Spleen (tissue), 11 donors: ENCODE measurements around the gene DNASE1L2. TPM values are rescaled to one million over a fixed set of nuclear protein-coding genes. Genes with fewer than 3 reads are reported as not detected.
A peak's percentile ranks its signal among the peaks of the same experiment; 100 is the strongest.

Experiments used
- DNase-seq: peaks from one replicate; pipeline ENCODE4 v3.0.0-alpha.2; 2020
- H3K27ac ChIP-seq, 8 donors: fragments of 200-600 bp; sonication (generic) in 7 of 8; 1 replicate in 4 of 8; 2 replicates in 4 of 8; pipeline versions ENCODE4 v1.5.0 to v1.8.0; 2016 to 2021; ENCODE audit warnings: inconsistent platforms in 4 of 8, mild to moderate bottlenecking in 4 of 8, moderate library complexity in 1 of 8
- H3K27me3 ChIP-seq, 7 donors: fragments of 200-600 bp; sonication (generic) in 6 of 7; replicated peaks in 1 of 7; 1 replicate in 4 of 7; 2 replicates in 3 of 7; pipeline versions ENCODE4 v1.5.0 to v1.8.0; 2016 to 2021; ENCODE audit warnings: inconsistent platforms in 3 of 7, mild to moderate bottlenecking in 1 of 7
- H3K36me3 ChIP-seq, 6 donors: fragments of 200-600 bp; sonication (generic) in 5 of 6; 1 replicate in 4 of 6; 2 replicates in 2 of 6; pipeline versions ENCODE4 v1.5.0 to v1.8.0; 2016 to 2021; ENCODE audit warnings: inconsistent platforms in 2 of 6
- H3K4me1 ChIP-seq, 6 donors: fragments of 200-600 bp; sonication (generic) in 5 of 6; 1 replicate in 3 of 6; 2 replicates in 3 of 6; pipeline versions ENCODE4 v1.5.0 to v1.8.0; 2016 to 2021; ENCODE audit warnings: inconsistent platforms in 3 of 6
- H3K4me3 ChIP-seq, 8 donors: fragments of 200-600 bp; sonication (generic) in 7 of 8; 1 replicate in 4 of 8; 2 replicates in 4 of 8; pipeline versions ENCODE4 v1.5.0 to v1.8.0; 2016 to 2021; ENCODE audit warnings: inconsistent platforms in 4 of 8, mild to moderate bottlenecking in 4 of 8, moderate library complexity in 2 of 8
- H3K9me3 ChIP-seq, 8 donors: fragments of 200-600 bp; sonication (generic) in 7 of 8; 1 replicate in 4 of 8; 2 replicates in 4 of 8; pipeline versions ENCODE4 v1.5.0 to v1.8.0; 2016 to 2021; ENCODE audit warnings: inconsistent platforms in 4 of 8
- CTCF ChIP-seq, 11 experiments: fragments of 200-600 bp in 7 of 11; fragments of 450-650 bp in 4 of 11; sonication (generic) in 4 of 11; IDR thresholded peaks in 8 of 11; conservative IDR thresholded peaks in 3 of 11; 1 replicate in 7 of 11; 2 replicates in 4 of 11; pipeline versions ENCODE4 v1.4.0 to v1.8.0; 2016 to 2021; ENCODE audit warnings: antibody characterized with exemption in 11 of 11, inconsistent platforms in 4 of 11, mild to moderate bottlenecking in 1 of 11
- POLR2A ChIP-seq, 3 donors: fragments of 450-650 bp; IDR thresholded peaks; one replicate each; pipeline ENCODE4 v1.5.1; 2017; ENCODE audit warnings: antibody characterized with exemption in 3 of 3, mild to moderate bottlenecking in 1 of 3
- POLR2AphosphoS5 ChIP-seq, 3 donors: sonication (generic); formaldehyde crosslinking; IDR thresholded peaks; one replicate each; pipeline ENCODE4 v1.5.1; 2017; ENCODE audit warnings: antibody characterized with exemption in 3 of 3
- WGBS, 5 donors: extraction: QIAGEN DNeasy Blood & Tissue Kit in 3 of 5; methylation state at CpG; one replicate each; pipeline versions ENCODE4 v1.1.5 to v1.1.7; 2013 to 2018; 5-methylcytosine and 5-hydroxymethylcytosine counted together
- intact Hi-C: fragments of 100-400 bp; cut with DNase I; formaldehyde crosslinking; loops from one replicate; pipeline ENCODE4 v1.15.0; 2023; ENCODE audit warnings: low total_unique reads
- polyA plus RNA-seq, 3 donors: library from polyadenylated mRNA; stranded (reverse); fragments of 200-250 nt; gene quantifications; one replicate each; pipeline ENCODE4 v1.2.1, GENCODE V29; 2013
- total RNA-seq, 7 donors: library from RNA; depleted of rRNA in 3 of 7; stranded (reverse); fragments of >200 nt in 3 of 7; fragmentation: NEBNext Ultra II Directional in 4 of 7; extraction: Animal tissue kit (Norgen Biotek cat#: 25700) in 4 of 7; gene quantifications; one replicate each; pipeline versions ENCODE4 v1.1.0 to v1.2.1, GENCODE V29; 2016 to 2021
- donor health status: healthy with polysubstance abuse.
- donor health status: DM: no; HTN: no; CAD: no; lungs with moderate emphysema.
- donor health status: DM: no; HTN: no; CAD: no.
- donor health status: Bipolar disorder and iron deficiency.
- donor health status: healthy.
- donor health status: DM: no; HTN: no; CAD: no.
- donor health status: DM: yes; HTN: yes; CAD: no.

DNASE1L2 gene
- total and polyA plus RNA-seq, 10 donors = 0.59 to 2.2 (median 1.2) TPM

- DNase-seq = no peak
- no peak for TF ChIP-seq POLR2AphosphoS5 (IDR thresholded peaks at IDR 0.05)
- no peak for TF ChIP-seq POLR2A (IDR thresholded peaks at IDR 0.05)
- TF ChIP-seq CTCF (IDR thresholded peaks at IDR 0.05 in 8 of 11, conservative IDR thresholded peaks at IDR 0.05 in 3 of 11) = no peak
- no peak within 1 kb of the TSS for H3K27ac ChIP-seq
- intact Hi-C loops = no loop called here
- peaks cover 9 to 22% (median 17%) of the 10 kb centered on the region in 6 donors for H3K4me1 ChIP-seq
- no peaks in the 10 kb centered on the region for H3K9me3 ChIP-seq
- no peaks in the 10 kb centered on the region for H3K36me3 ChIP-seq
- whole genome bisulfite sequencing, 5 donors = 0 to 1% (median 1%) methylated on average over 3 to 129 of the region's 129 CpGs
- peak within 1 kb of the TSS in 6 of 8 donors; percentile 5 to 70 (median 41) for H3K4me3 ChIP-seq
- peaks cover 9 to 67% (median 43%) of the 10 kb centered on the region in 7 donors for H3K27me3 ChIP-seq
Observed at GRCh38 chr16:2196162-2196980, 39.9 kb upstream of the DNASE1L2 start, which contains the start of gene CASKIN1. CASKIN1 (minus strand) TSS chr16:2196605; CDS start chr16:2196432, 173 bp downstream.

GRCh38 chr16:2196981-2197511 is 39.2 kb upstream of the DNASE1L2 start:
- TF ChIP-seq POLR2A (IDR thresholded peaks at IDR 0.05) (no peak), CTCF (IDR thresholded peaks at IDR 0.05 in 8 of 11, conservative IDR thresholded peaks at IDR 0.05 in 3 of 11) (no peak), POLR2AphosphoS5 (IDR thresholded peaks at IDR 0.05) (no peak)
- Histone ChIP-seq H3K4me1 (peaks cover 9 to 22% (median 17%) of the 10 kb centered on the region in 6 donors), H3K4me3 (peak overlapping the region in 5 of 8 donors; percentile 9 to 70 (median 23)), H3K27ac (no peak overlapping the region), H3K27me3 (peaks cover 9 to 67% (median 43%) of the 10 kb centered on the region in 7 donors), H3K9me3 (no peaks in the 10 kb centered on the region), H3K36me3 (no peaks in the 10 kb centered on the region)
- 11 to 44% (median 25%) methylated on average over 13 to 32 of the region's 32 CpGs for WGBS, 5 donors
- intact Hi-C loops = no loop called here
- DNase-seq = no peak

GRCh38 chr16:2197765-2198164 is 38.5 kb upstream of the DNASE1L2 start:
- WGBS, 5 donors = 66 to 88% (median 82%) methylated on average over 5 to 6 of the region's 6 CpGs
- Histone ChIP-seq H3K9me3 (no peaks in the 10 kb centered on the region), H3K27ac (no peak overlapping the region), H3K4me1 (peaks cover 9 to 22% (median 17%) of the 10 kb centered on the region in 6 donors), H3K36me3 (no peaks in the 10 kb centered on the region), H3K4me3 (no peak overlapping the region), H3K27me3 (peaks cover 9 to 67% (median 43%) of the 10 kb centered on the region in 7 donors)
- intact Hi-C loops = no loop called here
- TF ChIP-seq POLR2AphosphoS5 (IDR thresholded peaks at IDR 0.05) (no peak), CTCF (IDR thresholded peaks at IDR 0.05 in 8 of 11, conservative IDR thresholded peaks at IDR 0.05 in 3 of 11) (no peak), POLR2A (IDR thresholded peaks at IDR 0.05) (no peak)
- DNase-seq = no peak

GRCh38 chr16:2198283-2198682 is 38.0 kb upstream of the DNASE1L2 start:
- intact Hi-C loops = no loop called here
- WGBS, 5 donors = 58 to 74% (median 69%) methylated on average over 4 of the region's 4 CpGs
- peaks cover 9 to 67% (median 43%) of the 10 kb centered on the region in 7 donors for H3K27me3 ChIP-seq

More at GRCh38 chr16:2198283-2198682, 38.0 kb upstream of the DNASE1L2 start:
- no peaks in the 10 kb centered on the region for H3K9me3 ChIP-seq
- peaks cover 9 to 22% (median 17%) of the 10 kb centered on the region in 6 donors for H3K4me1 ChIP-seq
- H3K36me3 ChIP-seq = no peaks in the 10 kb centered on the region
- H3K27ac ChIP-seq = no peak overlapping the region
- no peak for DNase-seq
- H3K4me3 ChIP-seq = no peak overlapping the region
- TF ChIP-seq CTCF (IDR thresholded peaks at IDR 0.05 in 8 of 11, conservative IDR thresholded peaks at IDR 0.05 in 3 of 11) (no peak), POLR2A (IDR thresholded peaks at IDR 0.05) (no peak), POLR2AphosphoS5 (IDR thresholded peaks at IDR 0.05) (no peak)
